HuH-7.5 (cell line): ENCODE data around the gene NTM.

Source experiments
- DNase-seq: peaks from one replicate; pipeline ENCODE4 v3.0.0; 2011; ENCODE audit warnings: low spot score

Gene NTM

DNA sequence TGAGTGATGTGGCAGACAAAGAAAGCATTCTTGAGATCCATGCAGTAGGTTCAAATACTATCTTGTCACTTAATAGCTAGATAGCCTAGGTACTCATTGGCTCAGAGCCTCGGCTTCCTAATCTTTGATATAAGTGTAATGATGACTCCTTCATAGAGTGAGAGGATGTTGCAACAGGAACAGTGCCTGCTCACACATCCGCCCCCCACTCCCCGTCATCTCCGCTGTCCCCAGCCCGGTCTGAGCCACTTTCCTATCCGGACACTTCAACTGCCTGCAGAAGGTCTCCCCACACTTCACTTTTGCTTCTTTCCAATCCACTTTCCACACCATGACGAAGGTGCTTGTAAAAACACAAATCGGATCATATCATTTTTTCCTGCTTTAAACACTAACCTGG is 128.8 kb downstream of the NTM start:
- no peak for DNase-seq

DNA sequence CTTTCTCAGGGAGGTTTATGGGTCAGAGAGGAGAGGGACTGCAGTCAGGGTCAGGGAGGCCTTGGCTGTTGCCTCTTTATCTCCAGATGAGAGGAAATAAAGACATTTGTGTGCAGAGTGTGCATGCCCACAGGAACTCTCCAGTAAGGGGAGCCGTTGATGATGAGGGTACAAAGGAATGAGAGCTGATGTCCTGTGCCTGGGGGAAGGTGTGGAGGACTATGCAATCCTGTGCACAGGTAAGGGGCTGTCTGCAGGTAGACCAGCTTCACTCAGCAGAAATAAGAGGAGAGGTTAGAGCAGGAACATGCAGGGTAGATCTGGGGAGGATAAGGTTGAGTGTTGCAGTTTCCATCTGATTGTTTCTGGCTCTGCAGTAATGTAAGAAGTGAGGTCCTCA is 132.6 kb downstream of the NTM start:
- DNase-seq, result no peak

DNA sequence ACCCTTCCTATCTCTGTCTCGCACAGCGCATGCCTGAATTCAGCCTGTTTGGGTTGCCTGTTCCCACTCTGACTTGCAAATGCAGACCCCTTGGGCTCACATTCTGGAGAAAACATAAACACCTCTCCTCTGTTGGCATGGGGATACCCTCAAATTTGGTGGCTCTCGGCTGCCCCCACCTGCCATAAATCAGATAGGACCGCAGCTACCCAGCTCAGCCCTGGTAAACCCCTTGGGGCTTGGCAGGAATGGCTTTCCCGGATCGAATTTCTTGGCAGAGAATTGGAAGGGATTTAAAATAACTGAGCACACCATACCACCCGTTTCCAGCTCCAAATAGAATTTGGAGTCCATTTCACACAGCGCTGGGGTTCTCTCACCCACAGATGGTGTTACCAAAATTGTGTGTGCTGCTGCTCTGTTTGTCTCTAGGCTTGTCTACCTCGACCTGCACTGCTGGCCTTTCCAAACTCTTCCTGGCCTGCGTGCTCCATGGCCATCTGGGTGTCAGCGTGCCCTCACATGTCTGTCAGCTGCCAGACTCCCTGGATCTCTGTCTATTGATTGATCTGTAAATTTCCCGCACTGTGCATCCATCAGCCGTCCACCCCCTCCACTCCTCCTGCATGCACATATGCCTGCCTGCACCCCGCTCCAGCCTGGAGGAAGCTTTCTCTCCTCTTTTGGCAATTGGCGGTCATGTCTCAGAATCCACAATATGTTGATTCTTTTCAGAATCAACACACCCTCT is 134.0 kb downstream of the NTM start:
- no peak for DNase-seq

DNA sequence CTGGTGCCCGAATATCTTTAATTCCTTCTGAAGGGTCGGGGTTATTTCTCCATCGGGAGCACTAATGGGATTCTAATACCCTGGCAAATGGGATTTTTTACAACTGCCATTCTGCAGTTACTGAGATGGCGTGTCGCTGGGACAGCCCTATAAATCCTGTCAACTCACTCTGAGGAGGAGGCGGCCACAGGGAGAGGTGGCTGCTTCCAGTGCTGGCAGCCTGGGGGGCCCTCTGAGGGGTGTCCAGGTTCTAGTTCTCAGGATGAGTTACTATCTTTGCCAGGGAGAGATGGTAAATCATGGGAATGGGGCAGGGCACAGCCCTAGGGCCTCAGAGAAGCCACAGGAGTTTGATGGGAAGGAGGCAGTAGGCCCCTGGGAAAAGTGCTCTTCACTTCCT is 135.9 kb downstream of the NTM start:
- no peak for DNase-seq

DNA sequence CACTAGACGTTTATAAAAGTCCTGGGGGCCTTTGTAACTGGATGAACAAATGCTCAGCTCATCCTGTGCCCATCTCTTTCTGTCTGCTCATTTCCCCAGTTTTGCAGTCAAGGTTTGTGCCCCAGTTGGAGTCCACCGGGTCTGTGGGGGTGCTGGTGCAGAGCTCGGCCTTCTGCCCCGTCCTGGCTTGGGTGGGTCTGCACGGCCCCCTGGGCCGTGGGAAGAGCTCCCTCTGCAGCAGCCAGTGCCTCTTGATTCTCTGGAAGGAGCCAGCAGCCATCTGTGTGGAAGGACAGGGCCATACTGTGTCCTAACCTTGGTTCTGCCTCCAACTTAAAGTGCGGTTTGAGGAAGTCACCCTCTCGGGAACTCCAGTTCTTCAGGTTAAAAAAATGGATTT is 140.2 kb downstream of the NTM start:
- DNase-seq, result no peak

DNA sequence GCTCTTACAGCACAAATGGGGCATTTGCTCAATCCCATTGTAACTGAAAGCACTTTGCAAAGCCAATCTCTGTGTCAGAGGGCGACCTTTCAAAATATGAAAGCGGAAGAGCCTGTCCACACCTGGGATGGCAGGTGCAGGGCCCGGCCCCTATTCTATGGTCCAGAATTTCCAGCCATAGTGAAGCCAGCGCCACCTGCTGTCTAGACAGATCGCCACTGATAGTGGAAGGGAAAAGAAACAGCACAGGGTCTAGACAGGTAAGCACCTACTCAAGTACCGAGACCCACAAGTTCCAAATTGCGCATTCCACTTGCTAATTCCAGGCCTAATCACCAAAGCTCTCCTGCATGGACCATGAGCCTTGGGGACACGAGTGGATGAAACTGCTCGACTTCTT is 141.4 kb downstream of the NTM start:
- DNase-seq, result no peak

DNA sequence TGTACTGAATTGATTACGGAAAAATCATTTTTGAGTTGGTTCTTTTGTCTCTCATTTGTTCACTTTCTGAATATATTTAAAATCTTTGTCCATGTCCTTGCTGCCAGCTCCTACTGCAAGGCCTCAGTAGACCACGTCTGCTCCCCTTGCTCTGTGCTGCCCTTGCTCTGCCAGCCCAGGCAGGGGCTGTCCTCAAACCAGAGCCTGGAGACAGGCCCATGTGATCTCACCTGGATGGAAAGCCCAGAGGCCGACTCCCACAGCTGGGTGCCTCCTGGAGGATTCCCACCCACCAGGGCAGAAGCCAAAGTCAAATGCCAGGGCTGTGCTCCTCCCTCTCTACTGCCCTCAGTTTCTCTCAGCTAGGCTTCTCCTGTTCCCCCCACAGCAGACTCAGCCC is 141.8 kb downstream of the NTM start:
- DNase-seq, result no peak

DNA sequence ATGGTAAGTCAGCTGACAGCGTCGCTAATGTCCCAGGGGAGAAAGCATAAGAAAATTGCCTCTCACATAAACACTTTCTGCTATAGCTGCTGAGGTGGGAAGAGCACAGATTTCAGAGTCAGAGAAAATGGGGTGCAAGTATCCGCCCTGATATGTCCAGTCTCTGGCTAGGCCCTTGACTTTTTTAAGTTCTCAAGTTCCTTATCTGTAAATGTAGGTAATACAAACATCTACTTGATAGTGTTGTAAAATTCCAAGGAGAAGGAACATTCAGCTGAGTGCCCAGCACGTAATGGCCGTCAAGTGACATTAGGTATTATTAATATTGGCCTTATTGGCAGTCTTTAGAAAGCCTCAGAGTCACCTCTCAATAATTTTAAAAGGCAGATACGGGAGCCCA is 143.6 kb downstream of the NTM start:
- no peak for DNase-seq

DNA sequence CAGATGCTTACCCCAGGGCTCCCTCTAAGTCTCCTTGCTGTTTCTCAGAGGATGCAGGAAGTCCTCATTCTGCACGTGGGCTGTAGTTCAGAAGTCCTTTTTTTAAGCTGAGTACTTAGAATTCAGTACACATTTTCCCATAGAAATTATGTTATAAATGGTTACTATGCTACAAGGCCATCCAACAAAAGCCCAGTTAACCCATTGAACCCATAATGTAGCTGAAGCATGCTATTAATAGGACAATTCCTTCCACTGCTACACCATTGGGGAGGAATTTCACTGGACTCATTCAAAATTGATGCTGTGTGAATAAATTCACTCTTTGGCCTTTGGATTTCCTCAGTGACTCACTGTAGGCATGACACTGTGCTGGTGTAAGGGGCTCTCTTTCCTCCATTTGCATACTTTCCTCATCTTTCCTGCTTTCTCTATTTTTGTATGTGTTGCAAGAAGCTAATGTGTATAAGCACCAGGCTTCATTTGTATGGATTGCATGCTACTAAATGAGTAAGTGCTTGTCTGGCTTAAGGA is 148.0 kb downstream of the NTM start:
- DNase-seq, result no peak

DNA sequence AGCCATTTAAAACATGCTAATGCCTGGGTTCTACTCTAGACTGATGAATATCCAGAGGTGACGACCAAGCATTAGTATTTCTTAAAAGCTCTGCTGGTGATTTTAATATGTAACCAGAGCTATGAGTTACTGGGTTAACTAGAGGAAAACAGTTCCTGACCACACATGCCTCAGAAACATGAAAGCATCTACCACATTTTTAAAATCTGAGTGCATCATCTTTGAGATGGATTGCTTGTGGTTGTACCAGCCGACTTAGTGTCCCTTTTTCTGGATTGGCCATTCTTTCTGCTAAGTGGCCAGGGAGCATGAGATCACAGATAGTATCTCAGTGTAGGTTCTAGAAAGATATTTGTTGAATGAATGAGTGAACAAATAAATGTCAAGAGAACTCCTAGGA is 152.4 kb downstream of the NTM start:
- DNase-seq, result no peak

DNA sequence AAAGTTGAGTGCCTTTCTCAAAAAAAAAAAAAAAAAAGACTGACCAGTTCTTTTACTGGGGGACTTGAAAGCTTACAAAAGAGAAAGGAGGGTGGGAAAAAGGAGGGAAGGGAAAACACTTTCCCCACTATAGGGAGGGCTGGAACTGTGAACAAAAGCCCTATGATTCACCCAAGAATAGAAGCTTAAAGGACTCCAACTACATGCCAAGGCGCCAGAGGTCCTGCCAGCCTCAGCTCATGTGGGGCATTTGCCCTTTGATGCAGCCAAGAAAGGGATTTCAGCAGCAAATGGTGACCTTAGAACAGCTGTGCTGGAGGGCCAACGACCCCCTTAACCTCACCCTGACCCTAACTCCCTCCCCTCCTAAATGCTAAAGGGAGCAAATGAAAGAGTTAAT is 160.0 kb downstream of the NTM start:
- no peak for DNase-seq

DNA sequence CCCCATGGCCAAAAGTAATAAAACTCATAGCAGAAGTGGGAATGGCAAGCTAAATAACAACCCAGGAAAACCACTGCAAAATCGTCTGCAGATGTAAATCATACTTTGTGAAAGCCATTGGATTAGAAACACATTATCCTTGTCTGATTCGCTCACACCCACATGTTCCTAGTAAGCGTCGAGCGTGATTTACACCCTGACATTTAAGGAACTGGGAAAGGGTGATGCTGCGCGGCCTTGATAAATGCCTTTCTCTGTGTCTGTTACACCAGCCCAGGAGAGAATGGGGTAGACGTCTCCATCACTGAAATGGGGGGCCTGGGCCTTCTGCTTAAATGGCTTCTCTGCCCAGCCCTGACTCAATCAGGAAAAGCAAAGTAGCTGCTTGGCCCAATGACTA is 162.7 kb downstream of the NTM start:
- no peak for DNase-seq

DNA sequence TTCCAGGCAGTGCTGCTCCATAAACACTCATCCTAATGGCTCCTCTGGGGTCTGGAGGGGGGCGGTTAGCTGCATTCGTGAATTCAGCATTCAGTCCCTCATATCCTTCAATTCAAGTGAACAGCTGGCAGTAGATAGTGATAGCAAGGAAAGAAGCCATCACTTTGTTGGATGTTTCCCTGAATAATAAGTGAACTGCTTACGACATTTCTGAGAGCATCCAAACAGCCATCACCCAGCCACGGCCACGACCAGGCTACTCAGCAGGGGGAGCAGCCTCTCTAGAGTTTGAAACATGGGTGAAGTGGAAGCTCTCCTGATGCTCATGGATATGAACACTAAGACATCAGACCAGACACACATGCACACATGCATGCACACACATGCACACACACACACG is 163.6 kb downstream of the NTM start:
- DNase-seq, result no peak

DNA sequence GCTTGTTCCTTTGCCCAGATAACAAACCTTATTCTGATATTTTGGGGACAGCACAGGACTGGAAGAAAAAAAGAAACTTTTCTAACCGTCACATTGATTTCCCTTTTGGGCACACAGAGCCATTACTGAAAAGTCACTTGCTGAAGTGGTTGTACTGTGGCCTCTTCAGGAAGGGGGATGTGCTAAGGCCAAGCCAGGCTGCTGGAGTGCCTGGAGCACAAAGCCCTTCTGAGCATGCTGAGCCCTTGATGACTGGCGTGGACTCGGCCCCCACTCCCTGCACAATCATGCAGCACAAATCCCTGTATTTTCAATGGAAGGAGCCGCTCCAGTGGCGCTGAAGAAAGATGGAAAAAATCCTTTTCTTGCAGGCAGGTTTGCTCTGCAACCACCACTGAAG is 164.2 kb downstream of the NTM start:
- DNase-seq, result no peak

DNA sequence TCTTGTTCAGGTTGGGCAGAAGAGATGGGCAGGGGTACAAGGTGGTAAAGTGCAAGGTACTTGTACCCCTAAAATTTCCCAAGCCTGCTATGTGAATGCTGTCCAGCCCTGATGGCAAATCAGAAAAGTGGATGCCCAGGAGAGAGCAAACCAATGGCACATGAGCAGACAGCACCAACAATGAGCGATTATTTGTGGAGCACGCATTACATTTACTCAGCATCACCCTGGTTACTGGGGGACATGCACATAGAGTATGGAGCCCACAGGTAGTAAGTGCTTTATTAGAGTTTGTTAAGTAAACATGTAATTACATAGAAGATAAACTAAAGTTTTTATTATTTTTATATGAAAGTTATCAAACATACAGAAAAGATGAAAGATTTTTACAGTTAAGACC is 165.7 kb downstream of the NTM start:
- no peak for DNase-seq

DNA sequence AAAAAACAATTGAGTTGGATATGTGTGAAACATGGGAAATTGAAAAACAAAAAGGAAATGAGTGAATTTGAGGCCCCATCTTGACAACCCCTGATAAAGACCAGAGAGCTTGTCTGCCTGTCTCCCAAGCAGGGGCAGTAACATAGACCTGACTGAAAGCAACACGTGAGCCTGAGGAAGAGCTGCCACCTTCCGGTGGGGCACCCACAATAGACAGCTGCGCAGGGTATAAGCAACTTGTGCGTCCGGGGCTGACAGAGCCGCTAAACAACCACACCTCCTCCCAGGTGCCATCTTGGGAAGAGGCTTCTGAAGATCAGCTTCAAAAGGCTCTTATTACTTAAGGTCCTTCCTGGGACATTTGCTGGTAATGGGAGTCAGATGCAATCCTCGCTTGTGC is 166.8 kb downstream of the NTM start:
- no peak for DNase-seq

DNA sequence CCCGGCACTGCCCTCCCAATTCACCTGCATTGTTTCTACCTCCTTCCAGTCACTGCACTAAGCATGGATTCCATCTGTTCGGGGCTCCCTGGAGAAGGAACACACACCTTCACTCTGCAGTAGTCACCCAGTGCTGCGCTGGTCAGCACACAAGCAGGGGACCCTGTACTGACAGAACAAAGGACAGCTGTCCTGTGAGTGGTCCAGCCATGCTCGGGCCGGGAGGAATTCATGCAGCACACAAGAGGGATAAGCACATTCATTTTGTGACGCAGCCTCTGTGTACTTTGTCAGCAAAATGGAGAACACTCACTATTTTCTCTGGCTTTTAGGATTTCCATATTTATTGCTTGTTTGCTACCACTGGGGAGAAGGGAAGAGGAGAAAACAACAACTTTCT is 167.3 kb downstream of the NTM start:
- no peak for DNase-seq

DNA sequence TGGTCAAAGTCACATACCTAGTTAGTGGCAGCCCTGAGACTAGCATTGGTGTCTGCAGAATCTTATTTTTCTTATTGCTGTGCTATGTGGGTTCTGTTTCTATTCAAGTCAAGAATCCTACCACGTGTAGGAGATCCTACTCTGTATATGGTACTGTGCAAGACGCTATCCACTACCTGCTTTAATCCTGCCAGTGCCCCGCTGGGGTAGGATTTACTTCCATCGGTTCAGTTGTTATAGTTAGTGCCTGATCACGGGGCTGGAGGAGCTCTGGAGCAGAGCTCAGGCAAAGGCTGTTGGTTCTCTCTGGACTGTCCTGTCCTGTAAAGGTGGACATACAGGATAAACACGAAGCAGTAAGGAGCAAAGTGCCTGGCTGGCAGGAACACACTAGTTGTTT is 167.9 kb downstream of the NTM start:
- DNase-seq, result no peak

DNA sequence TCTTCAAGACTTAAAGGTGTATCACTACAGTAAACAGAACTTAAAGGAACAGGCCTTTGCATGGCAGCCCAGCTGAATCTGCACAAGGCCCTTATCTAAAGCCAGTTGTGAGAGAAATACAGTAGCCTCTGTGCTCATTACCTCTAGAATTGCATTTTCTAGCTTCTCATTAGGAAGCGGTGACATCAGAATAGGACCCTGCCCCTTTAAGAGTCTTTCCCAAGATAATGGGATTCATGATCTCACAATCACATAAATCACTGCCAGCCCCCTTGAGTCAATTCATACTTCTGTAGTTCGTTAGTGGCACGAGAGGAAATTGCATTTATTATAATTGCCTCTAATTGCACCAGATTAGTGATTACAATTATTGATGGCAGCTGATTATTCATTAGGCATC is 170.3 kb downstream of the NTM start:
- DNase-seq, result no peak

DNA sequence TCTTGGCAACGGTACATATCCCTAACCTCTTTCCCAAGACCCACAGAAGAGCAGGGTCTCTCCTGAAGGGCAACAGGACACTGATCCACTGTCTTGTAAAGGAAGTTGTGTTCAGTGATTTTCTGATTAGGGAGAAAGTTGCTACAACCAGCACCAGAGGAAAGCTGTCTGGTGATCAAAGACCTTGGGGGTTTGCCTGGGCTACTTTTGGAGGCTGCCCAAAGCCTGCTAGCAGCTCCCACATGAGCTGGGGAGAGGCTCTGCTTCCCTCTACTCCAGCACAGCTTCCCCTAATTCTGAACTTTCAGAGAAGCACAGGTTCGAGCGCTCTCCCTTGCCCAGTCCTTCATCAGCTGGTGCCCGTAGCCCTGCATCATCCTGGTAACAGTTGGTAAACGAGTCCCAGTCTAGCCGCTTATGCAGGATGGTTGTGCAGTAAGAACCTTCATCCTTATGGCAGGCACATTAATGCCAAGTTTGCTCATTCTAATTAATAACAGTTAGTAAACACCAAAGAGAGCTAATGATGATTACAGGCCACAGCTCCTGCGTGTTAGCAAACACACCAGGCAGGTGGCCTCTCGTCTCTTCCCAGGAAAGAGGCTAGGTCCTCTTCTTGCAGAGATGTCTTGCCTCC is 173.1 kb downstream of the NTM start:
- no peak for DNase-seq

DNA sequence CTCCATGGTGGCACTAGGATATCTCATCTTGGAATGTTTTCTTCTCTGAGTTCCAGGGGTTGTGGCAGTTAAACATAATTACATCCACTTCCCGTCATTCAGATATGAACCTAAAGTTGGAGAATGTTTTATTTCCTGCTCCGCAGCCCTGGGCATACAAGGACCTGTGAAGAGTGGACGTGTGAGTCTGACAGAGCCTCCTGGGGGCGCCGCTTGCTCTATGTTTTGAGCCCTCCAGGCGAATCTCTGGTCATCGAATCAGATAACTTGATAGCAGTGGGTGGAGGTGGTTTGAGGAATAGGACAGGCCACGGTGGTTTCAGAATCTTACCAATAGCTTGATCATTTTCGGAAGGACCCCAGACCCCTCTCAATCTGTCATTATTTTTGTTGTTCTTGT is 174.2 kb downstream of the NTM start:
- DNase-seq, result no peak

DNA sequence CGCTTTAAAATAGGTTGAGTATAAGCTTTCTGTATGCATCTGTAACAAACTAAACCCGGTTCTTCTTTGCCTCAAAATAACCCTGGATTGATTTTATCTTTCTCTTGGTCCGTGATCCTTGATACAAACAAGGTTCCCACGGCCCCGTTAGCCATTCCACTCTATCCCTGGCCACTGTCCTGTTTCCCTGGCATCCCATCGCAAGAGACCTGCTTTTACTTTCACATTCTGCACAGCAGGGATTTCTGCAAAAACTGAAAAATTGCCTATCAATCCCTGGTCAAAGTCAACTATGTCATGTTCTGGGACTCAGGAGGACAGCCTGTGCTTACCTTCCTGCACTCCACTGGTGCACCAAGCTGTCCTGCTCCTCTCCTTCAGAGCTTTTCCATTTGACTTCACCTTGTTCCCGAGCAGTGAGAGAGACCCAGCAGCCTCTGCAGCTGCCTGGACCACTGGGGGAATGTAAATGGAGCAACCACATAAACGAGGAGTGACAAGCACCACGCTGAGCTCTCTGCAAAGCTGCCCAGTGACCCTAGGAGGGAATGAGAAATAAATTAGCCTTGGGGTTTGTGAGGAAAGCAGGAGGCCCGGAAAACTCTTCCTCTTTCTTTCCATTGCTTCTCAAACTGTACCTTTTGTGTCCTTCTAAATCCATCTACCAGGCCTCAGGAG is 175.9 kb downstream of the NTM start:
- no peak for DNase-seq

DNA sequence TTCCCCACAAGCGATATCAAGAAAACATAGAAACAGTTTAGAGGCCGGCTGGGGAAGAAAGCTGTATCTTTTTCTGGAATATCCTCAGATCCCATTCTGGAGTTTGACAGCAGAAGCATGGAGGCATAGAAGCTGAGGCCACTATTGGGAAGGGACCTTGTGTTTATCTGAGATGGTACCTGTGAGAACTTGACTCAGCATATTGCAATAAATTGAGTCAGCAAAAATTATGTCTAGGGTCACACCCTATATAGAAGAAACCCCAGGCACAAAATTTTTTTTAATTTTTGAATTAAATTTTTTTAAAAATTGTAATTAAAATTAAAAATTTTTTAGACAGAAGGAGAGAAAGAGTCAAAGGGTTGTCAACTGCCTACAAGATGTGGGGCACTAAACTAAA is 178.7 kb downstream of the NTM start:
- DNase-seq, result no peak
